GM12878 (cell line): ENCODE results near the gene LKAAEAR1. TPM values are rescaled to one million over a fixed set of nuclear protein-coding genes. Genes with fewer than 3 reads are reported as not detected.

Experiments used
- ATAC-seq: fragments of 200-7000 bp; cut with Tn5 transposase; 3 replicates; pipeline ENCODE4 v1.9.1; 2020; ENCODE audit warnings: mild to moderate bottlenecking, moderate library complexity
- BruUV-seq: library from RNA; stranded (reverse); fragments of 400-500 nt; replicated peaks from 2 replicates; lab custom pipeline; 2021; lab: Mats Ljungman, UMichigan
- CTCF ChIA-PET: fragments of 300-600 bp; sonication (Branson Sonifier 250); formaldehyde crosslinking; extraction: SDS; loops from one replicate; lab custom pipeline; 2021; ENCODE audit warnings: inconsistent platforms; lab: Yijun Ruan, JAX
- POLR2A ChIA-PET: fragments of 350-600 bp; formaldehyde crosslinking; extraction: SDS; loops from one replicate; lab custom pipeline; 2021; ENCODE audit warnings: inconsistent platforms; lab: Charles Lee
- RAD21 ChIA-PET: fragments of 300-600 bp; sonication (Branson Sonifier 250); formaldehyde crosslinking; loops from one replicate; lab custom pipeline; 2023; ENCODE audit warnings: antibody characterized with exemption; ENCODE audit not compliant: unreplicated experiment; lab: Charles Lee
- SMC1A ChIA-PET: fragments of 300-600 bp; sonication (Branson Sonifier 250); formaldehyde crosslinking; loops from one replicate; lab custom pipeline; 2023; ENCODE audit not compliant: unreplicated experiment, uncharacterized antibody; lab: Charles Lee
- DNase-seq: peaks from one replicate; pipeline ENCODE4 v3.0.0-alpha.2; 2011; ENCODE audit warnings: low read depth, low spot score
- FAIRE-seq: peaks from 3 replicates; lab custom pipeline; 2011; peaks lifted over from hg19 to GRCh38; lab: Jason Lieb, UNC
- H2AFZ ChIP-seq: 2 replicates; pipeline ENCODE4 v1.6.0; 2011; ENCODE audit warnings: low read depth, low read length, control low read depth; ENCODE audit not compliant: control insufficient read depth
- H3K27ac ChIP-seq: 2 replicates; pipeline ENCODE4 v1.5.1; 2011; ENCODE audit warnings: control low read depth; ENCODE audit not compliant: control insufficient read depth, insufficient read depth
- H3K27me3 ChIP-seq, 2 experiments: replicated peaks in 1 of 2; 2 replicates each; pipeline versions ENCODE4 v1.6.0 to v1.6.1; 2011; ENCODE audit warnings: low read length in 1 of 2; ENCODE audit not compliant: control insufficient read depth in 2 of 2, insufficient read depth in 2 of 2
- H3K36me3 ChIP-seq, 2 experiments: 2 replicates each; pipeline ENCODE4 v1.5.1; 2011; ENCODE audit warnings: low read length in 1 of 2; ENCODE audit not compliant: control insufficient read depth in 2 of 2, insufficient read depth in 2 of 2
- H3K4me1 ChIP-seq: 2 replicates; pipeline ENCODE4 v1.6.1; 2011; ENCODE audit warnings: mild to moderate bottlenecking, low read length, moderate library complexity, mixed read lengths; ENCODE audit not compliant: control insufficient read depth, insufficient read depth
- H3K4me2 ChIP-seq: 2 replicates; pipeline ENCODE4 v1.6.0; 2011; ENCODE audit warnings: control low read depth; ENCODE audit not compliant: control insufficient read depth, insufficient read depth
- H3K4me3 ChIP-seq: fragments of 200-600 bp; sonication (generic); 2 replicates; pipeline ENCODE4 v1.5.1; 2016
- H3K79me2 ChIP-seq: 2 replicates; pipeline ENCODE4 v1.6.0; 2011; ENCODE audit warnings: low read length; ENCODE audit not compliant: control insufficient read depth, insufficient read depth
- H3K9ac ChIP-seq: 2 replicates; pipeline ENCODE4 v1.8.0; 2011; ENCODE audit warnings: low read length, control low read depth, mixed read lengths; ENCODE audit not compliant: control insufficient read depth, insufficient read depth
- H3K9me3 ChIP-seq: replicated peaks from 3 replicates; pipeline ENCODE4 v1.5.1; 2011; ENCODE audit warnings: mild to moderate bottlenecking, low read length; ENCODE audit not compliant: control insufficient read depth, insufficient read depth
- H4K20me1 ChIP-seq: 2 replicates; pipeline ENCODE4 v1.6.0; 2011; ENCODE audit not compliant: control insufficient read depth, insufficient read depth
- MXI1 ChIP-seq: fragments of 150-350 bp; IDR thresholded peaks from 2 replicates; pipeline ENCODE4 v1.6.1; 2011; ENCODE audit warnings: low read depth, mild to moderate bottlenecking, inconsistent platforms, low read length, improper control_type of control experiment
- POLR2A ChIP-seq: IDR thresholded peaks from 2 replicates; pipeline ENCODE4 v1.6.1; 2011; ENCODE audit warnings: low read depth, mild to moderate bottlenecking, low read length
- SREBF2 ChIP-seq: IDR thresholded peaks from 2 replicates; pipeline ENCODE4 v1.6.1; 2012; ENCODE audit warnings: mild to moderate bottlenecking, low read length
- WGBS: methylation state at CpG from one replicate; pipeline ENCODE4 v1.1.6; 2016; ENCODE audit warnings: low lambda C conversion rate; ENCODE audit not compliant: insufficient replicate concordance, insufficient coverage; ENCODE audit errors: missing lambda C conversion rate; 5-methylcytosine and 5-hydroxymethylcytosine counted together
- in situ Hi-C: fragments of 300-500 bp; cut with MboI; formaldehyde crosslinking; loops from 9 replicates; pipeline ENCODE4 v1.14.3; 2018; ENCODE audit warnings: mixed read lengths
- intact Hi-C: fragments of 100-400 bp; cut with micrococcal nuclease; formaldehyde crosslinking; loops from one replicate; pipeline ENCODE4 v1.14.2; 2022; ENCODE audit not compliant: unreplicated experiment
- polyA plus RNA-seq, 11 experiments: library from polyadenylated mRNA; depleted of rRNA in 4 of 11; unstranded in 6 of 11; stranded (reverse) in 5 of 11; fragments of >200 nt; fragmentation: Nextera tagmentation in 4 of 11; fragmentation: Illumina TruSeq in 1 of 11; extraction: Ambion mirVana in 4 of 11; extraction: Trizol in 1 of 11; gene quantifications; 1 replicate in 1 of 11; 2 replicates in 10 of 11; pipeline versions ENCODE4 v1.2.1 to v1.2.3, GENCODE V29; 2011 to 2016; ENCODE audit warnings: inconsistent platforms in 2 of 11, missing spikeins in 2 of 11, low read depth in 1 of 11
- total RNA-seq, 4 experiments: library from RNA; depleted of rRNA in 3 of 4; stranded (reverse); fragments of >200 nt in 3 of 4; fragmentation: Illumina TruSeq in 1 of 4; extraction: Trizol in 1 of 4; gene quantifications; 2 replicates each; pipeline versions ENCODE4 v1.2.1 to v1.2.3, GENCODE V29; 2013 to 2021
- TF ChIP-seq, protein P1 (sequence below): IDR thresholded peaks from 2 replicates; pipeline ENCODE4 v1.6.1; 2011; ENCODE audit warnings: borderline replicate concordance, low read depth, mild to moderate bottlenecking, moderate library complexity, low read length; ENCODE audit not compliant: insufficient read depth, poor library complexity, severe bottlenecking

Gene LKAAEAR1
- total and polyA plus RNA-seq, 10 of the 15 experiments (the other 5 are each of a cell fraction or from before 2014, with no cell fraction given) = not detected

DNA sequence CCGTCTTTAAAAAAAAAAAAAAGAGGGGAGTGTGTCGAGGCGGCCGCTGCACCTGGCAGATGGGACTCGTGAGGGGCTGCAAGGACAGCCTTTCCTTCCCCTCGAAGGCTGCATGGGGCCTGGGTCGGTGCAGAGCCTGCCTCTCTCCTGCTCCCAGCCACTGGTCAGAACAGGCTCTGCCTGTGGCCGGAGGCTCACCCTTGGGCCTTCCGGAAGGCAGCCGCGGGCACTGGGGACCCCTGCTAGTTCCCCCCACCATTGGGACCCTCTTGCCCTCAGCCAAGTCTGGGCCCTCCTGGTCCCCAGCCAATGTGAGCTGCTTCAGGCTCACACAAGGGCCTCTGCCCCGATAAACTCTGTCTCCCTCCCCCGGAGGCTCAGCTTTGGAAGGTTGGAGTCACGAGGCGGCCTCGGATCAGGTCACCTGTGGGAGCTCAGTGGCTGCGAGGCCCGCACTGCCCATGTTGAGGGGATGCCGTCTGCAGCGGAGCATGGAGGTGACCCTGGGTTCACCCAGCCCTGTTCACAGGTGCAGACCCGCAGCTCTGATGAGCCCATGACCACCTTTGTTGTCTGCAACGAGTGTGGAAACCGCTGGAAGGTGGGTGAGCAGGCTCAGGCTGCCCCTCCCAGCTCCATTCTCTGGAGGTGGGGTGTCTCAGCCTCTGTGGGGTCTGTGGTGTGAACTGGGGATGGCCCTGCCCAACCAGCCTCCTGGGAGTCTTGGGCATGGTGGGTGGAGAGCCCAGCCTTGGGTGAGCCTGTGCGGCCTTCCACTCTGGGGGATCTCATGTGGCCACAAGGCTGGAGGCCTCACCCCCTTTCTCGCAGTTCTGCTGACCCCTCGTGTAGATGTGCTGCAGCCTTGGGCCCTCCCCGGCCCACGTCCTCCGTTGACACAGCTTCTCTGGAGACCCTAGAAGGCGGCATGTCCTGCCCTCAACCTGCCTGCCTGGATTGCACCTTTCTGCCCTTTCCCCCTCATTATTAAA is 12.6 kb downstream of the LKAAEAR1 start:
- Histone ChIP-seq H2AFZ (no peak overlapping the region), H3K9me3 (no peaks in the 10 kb centered on the region), H3K36me3 (peaks cover 3 to 22% of the 10 kb centered on the region in 2 experiments), H3K4me2 (no peak overlapping the region), H3K79me2 (peaks cover 8% of the 10 kb centered on the region), H3K27me3 (no peaks in the 10 kb centered on the region), H3K4me3 (no peak overlapping the region), H3K27ac (no peak overlapping the region), H3K4me1 (peaks cover 8% of the 10 kb centered on the region), H4K20me1 (no peaks in the 10 kb centered on the region), H3K9ac (no peak overlapping the region)
- ChIA-PET RAD21 (no interaction called here), SMC1A (interaction anchor here (0.6 kb wide), 1 partner anchor 15 kb away, joined by 4 read pairs; no protein-coding TSS in a partner anchor), POLR2A (no interaction called here), CTCF (interaction anchor here (0.5 to 2.8 kb wide), 4 partner anchors 14 to 367 kb away, joined by 3 to 7 read pairs (median 4); no protein-coding TSS in a partner anchor)
- TF ChIP-seq SREBF2 (no peak), POLR2A (peak; percentile 61), MXI1 (no peak)
- TF ChIP-seq, protein P1, sequence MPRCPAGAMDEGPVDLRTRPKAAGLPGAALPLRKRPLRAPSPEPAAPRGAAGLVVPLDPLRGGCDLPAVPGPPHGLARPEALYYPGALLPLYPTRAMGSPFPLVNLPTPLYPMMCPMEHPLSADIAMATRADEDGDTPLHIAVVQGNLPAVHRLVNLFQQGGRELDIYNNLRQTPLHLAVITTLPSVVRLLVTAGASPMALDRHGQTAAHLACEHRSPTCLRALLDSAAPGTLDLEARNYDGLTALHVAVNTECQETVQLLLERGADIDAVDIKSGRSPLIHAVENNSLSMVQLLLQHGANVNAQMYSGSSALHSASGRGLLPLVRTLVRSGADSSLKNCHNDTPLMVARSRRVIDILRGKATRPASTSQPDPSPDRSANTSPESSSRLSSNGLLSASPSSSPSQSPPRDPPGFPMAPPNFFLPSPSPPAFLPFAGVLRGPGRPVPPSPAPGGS = no peak
- BruUV-seq = no TSS peak
- intact Hi-C loops (no loop called here), in situ Hi-C loops (no loop called here)
- FAIRE-seq (no peak), ATAC-seq (no peak), DNase-seq (no peak)
- 57% methylated on average over 29 of the region's 30 CpGs for WGBS
